OCI-LY7 (cell line): ENCODE results near the gene HSF2BP.

Experiments used
- CTCF ChIP-seq: fragments of 200-600 bp; sonication (generic); conservative IDR thresholded peaks from 2 replicates; pipeline ENCODE4 v1.5.1; 2014; ENCODE audit warnings: mild to moderate bottlenecking, antibody characterized with exemption, low read length, moderate library complexity, mixed read lengths
- EZH2phosphoT487 ChIP-seq: fragments of 200-600 bp; sonication (generic); IDR thresholded peaks from 2 replicates; pipeline ENCODE4 v1.6.1; 2018; ENCODE audit warnings: low read depth, borderline replicate concordance, mild to moderate bottlenecking, mixed run types, antibody characterized with exemption, low read length, moderate library complexity, mixed read lengths

GRCh38 chr21:43645976-43646375 lies 13.3 kb downstream of the HSF2BP start:
- TF ChIP-seq CTCF: no peak
- TF ChIP-seq EZH2phosphoT487: no peak
